Thoracic aorta endothelial cell (primary cell): Measurements from ENCODE around the gene SINHCAF. TPM values are rescaled to one million over a fixed set of nuclear protein-coding genes. Genes with fewer than 3 reads are reported as not detected.

Experiments used
- small RNA-seq: library from RNA; depleted of rRNA; stranded (forward); fragments of <200 nt; gene quantifications from one replicate; pipeline ENCODE3, GENCODE V24; 2012
- total RNA-seq: library from RNA; depleted of rRNA; stranded (reverse); fragments of >200 nt; gene quantifications from 2 replicates; pipeline ENCODE4 v1.2.3, GENCODE V29; 2012

Gene SINHCAF
- 122 and 127 TPM in 2 replicates for total RNA-seq

GRCh38 chr12:31325877-31326631 is at the start of gene SINHCAF:
SINHCAF (minus strand) TSS chr12:31326150; CDS start chr12:31298204, 27,946 bp downstream.

Small RNAs within 50 kb of the gene (small RNA-seq; reads per million reads assigned to genes)
- gene AC024940.4 (not detected), gene AC024940.5 (not detected), gene MREGP1 (not detected), gene RF00026 (not detected)
